H9 (cell line): Measurements from ENCODE around the gene ZNF169. TPM values are rescaled to one million over a fixed set of nuclear protein-coding genes. Genes with fewer than 3 reads are reported as not detected.
"Not testable (repeated sequence)": the region's sequence is repeated elsewhere in the genome, so short reads cannot be mapped to it uniquely, and the experiment has no call there.

Experiments used
- DNase-seq: peaks from one replicate; pipeline ENCODE4 v3.0.0-alpha.2; 2017
- H2AFZ ChIP-seq: one replicate; pipeline ENCODE4 v1.6.1; 2013; ENCODE audit warnings: mild to moderate bottlenecking, low read length, control low read depth, moderate library complexity
- H2AK5ac ChIP-seq: 2 replicates; pipeline ENCODE4 v1.6.1; 2013; ENCODE audit warnings: low read length, control low read depth, mixed read lengths; ENCODE audit not compliant: insufficient read length
- H2BK120ac ChIP-seq: one replicate; pipeline ENCODE4 v1.6.1; 2013; ENCODE audit warnings: low read depth, mild to moderate bottlenecking, low read length, control low read depth, inconsistent platforms; ENCODE audit not compliant: poor library complexity, severe bottlenecking
- H2BK12ac ChIP-seq: 2 replicates; pipeline ENCODE4 v1.6.1; 2013; ENCODE audit warnings: low read length, control low read depth, mixed read lengths, low read depth; ENCODE audit not compliant: insufficient read length
- H2BK15ac ChIP-seq: 2 replicates; pipeline ENCODE4 v1.6.1; 2013; ENCODE audit warnings: low read depth, low read length, control low read depth
- H2BK20ac ChIP-seq: one replicate; pipeline ENCODE4 v1.6.1; 2013; ENCODE audit warnings: low read depth, mild to moderate bottlenecking, low read length, control low read depth, inconsistent platforms; ENCODE audit not compliant: poor library complexity, severe bottlenecking
- H2BK5ac ChIP-seq: 2 replicates; pipeline ENCODE4 v1.6.1; 2013; ENCODE audit warnings: low read length, control low read depth, mixed read lengths; ENCODE audit not compliant: insufficient read length
- H3K14ac ChIP-seq: 2 replicates; pipeline ENCODE4 v1.6.1; 2013; ENCODE audit warnings: low read length, control low read depth; ENCODE audit not compliant: insufficient read depth
- H3K18ac ChIP-seq: 2 replicates; pipeline ENCODE4 v1.6.1; 2013; ENCODE audit warnings: low read depth, mild to moderate bottlenecking, mixed read lengths, low read length, control low read depth; ENCODE audit not compliant: insufficient read length
- H3K23ac ChIP-seq: 2 replicates; pipeline ENCODE4 v1.6.1; 2013; ENCODE audit warnings: low read length, control low read depth, mixed read lengths, low read depth; ENCODE audit not compliant: insufficient read length
- H3K23me2 ChIP-seq: 2 replicates; pipeline ENCODE4 v1.6.1; 2013; ENCODE audit warnings: low read depth, mild to moderate bottlenecking, mixed read lengths, low read length, control low read depth; ENCODE audit not compliant: insufficient read length, poor library complexity, severe bottlenecking
- H3K27ac ChIP-seq: 2 replicates; pipeline ENCODE4 v1.5.1; 2013; ENCODE audit warnings: low read length, control low read depth, mixed read lengths, low read depth; ENCODE audit not compliant: insufficient read length
- H3K27me3 ChIP-seq: 2 replicates; pipeline ENCODE4 v1.6.1; 2013; ENCODE audit warnings: low read length, control low read depth, inconsistent platforms; ENCODE audit not compliant: insufficient read depth
- H3K4ac ChIP-seq: 2 replicates; pipeline ENCODE4 v1.6.1; 2013; ENCODE audit warnings: low read depth, mild to moderate bottlenecking, control low read depth, inconsistent platforms, low read length, moderate library complexity
- H3K4me1 ChIP-seq: 2 replicates; pipeline ENCODE4 v1.6.1; 2013; ENCODE audit warnings: low read length, control low read depth, inconsistent platforms; ENCODE audit not compliant: insufficient read depth
- H3K4me2 ChIP-seq: 2 replicates; pipeline ENCODE4 v1.6.1; 2013; ENCODE audit warnings: low read length, control low read depth, mixed read lengths; ENCODE audit not compliant: insufficient read length, insufficient read depth
- H3K56ac ChIP-seq: 2 replicates; pipeline ENCODE4 v1.6.1; 2013; ENCODE audit warnings: low read depth, mild to moderate bottlenecking, mixed read lengths, low read length, control low read depth; ENCODE audit not compliant: insufficient read length
- H3K79me1 ChIP-seq: 2 replicates; pipeline ENCODE4 v1.6.1; 2013; ENCODE audit warnings: low read depth, mild to moderate bottlenecking, moderate library complexity, low read length, control low read depth, inconsistent platforms; ENCODE audit not compliant: insufficient read depth, poor library complexity, severe bottlenecking
- H3K79me2 ChIP-seq: 2 replicates; pipeline ENCODE4 v1.6.1; 2013; ENCODE audit warnings: low read length, control low read depth, inconsistent platforms; ENCODE audit not compliant: insufficient read depth
- H3K9ac ChIP-seq: 2 replicates; pipeline ENCODE4 v1.6.1; 2013; ENCODE audit warnings: low read length, control low read depth, mixed read lengths; ENCODE audit not compliant: insufficient read length; ENCODE audit errors: extremely low read depth
- H3K9me3 ChIP-seq: one replicate; pipeline ENCODE4 v1.6.1; 2013; ENCODE audit warnings: low read depth, low read length, inconsistent platforms; ENCODE audit not compliant: control insufficient read depth
- H3T11ph ChIP-seq: one replicate; pipeline ENCODE4 v1.6.1; 2013; ENCODE audit warnings: mild to moderate bottlenecking, low read length, control low read depth, inconsistent platforms
- H4K20me1 ChIP-seq: one replicate; pipeline ENCODE4 v1.6.1; 2013; ENCODE audit not compliant: control insufficient read depth, insufficient read length, insufficient read depth
- H4K5ac ChIP-seq: 2 replicates; pipeline ENCODE4 v1.6.1; 2013; ENCODE audit warnings: low read depth, mild to moderate bottlenecking, mixed read lengths, low read length, control low read depth; ENCODE audit not compliant: insufficient read length
- H4K8ac ChIP-seq: replicated peaks from 2 replicates; pipeline ENCODE4 v1.6.1; 2013; ENCODE audit warnings: low read length, control low read depth, mixed read lengths, low read depth; ENCODE audit not compliant: insufficient read length
- H4K91ac ChIP-seq: 2 replicates; pipeline ENCODE4 v1.6.1; 2013; ENCODE audit warnings: low read depth, mild to moderate bottlenecking, moderate library complexity, mixed read lengths, low read length, control low read depth; ENCODE audit not compliant: insufficient read length
- H3K27ac Mint-ChIP-seq, 3 experiments: 2 replicates in 2 of 3; 3 replicates in 1 of 3; pipeline ENCODE4 v1.8.0; 2020 to 2021; ENCODE audit warnings: mixed read lengths in 3 of 3, mild to moderate bottlenecking in 1 of 3, moderate library complexity in 1 of 3
- H3K27me3 Mint-ChIP-seq: 2 replicates; pipeline ENCODE4 v1.8.0; 2021; ENCODE audit warnings: low read depth, mild to moderate bottlenecking, moderate library complexity, mixed read lengths
- H3K36me3 Mint-ChIP-seq, 3 experiments: 2 replicates in 2 of 3; 3 replicates in 1 of 3; pipeline ENCODE4 v1.8.0; 2020 to 2021; ENCODE audit warnings: low read depth in 3 of 3, mixed read lengths in 3 of 3; ENCODE audit not compliant: insufficient read depth in 1 of 3
- H3K4me1 Mint-ChIP-seq, 2 experiments: 2 replicates each; pipeline ENCODE4 v1.8.0; 2020; ENCODE audit warnings: mixed read lengths in 2 of 2
- H3K4me3 Mint-ChIP-seq, 2 experiments: 2 replicates in 1 of 2; 3 replicates in 1 of 2; pipeline ENCODE4 v1.8.0; 2020 to 2021; ENCODE audit warnings: mild to moderate bottlenecking in 2 of 2, mixed read lengths in 2 of 2, moderate library complexity in 1 of 2
- H3K9me3 Mint-ChIP-seq, 2 experiments: 2 replicates in 1 of 2; 3 replicates in 1 of 2; pipeline ENCODE4 v1.8.0; 2020; ENCODE audit warnings: mild to moderate bottlenecking in 2 of 2, mixed read lengths in 2 of 2, moderate library complexity in 1 of 2
- WGBS: extraction: QIAGEN DNeasy Blood & Tissue Kit; methylation state at CpG from one replicate; pipeline ENCODE4 v1.1.7; 2013; ENCODE audit warnings: missing lambda C conversion rate, low lambda C conversion rate, mixed read lengths; ENCODE audit not compliant: insufficient read length; ENCODE audit errors: extremely low coverage; 5-methylcytosine and 5-hydroxymethylcytosine counted together
- total RNA-seq: library from RNA; stranded (reverse); gene quantifications from 2 replicates; pipeline ENCODE4 v1.2.1, GENCODE V29; 2021

The ZNF169 gene
- total RNA-seq, 1 experiment from 2014 or later = 4.8 TPM

- not testable (repeated sequence) for H2BK5ac ChIP-seq, H4K20me1 ChIP-seq, H2BK15ac ChIP-seq, H3T11ph ChIP-seq, H3K36me3 Mint-ChIP-seq, H3K79me2 ChIP-seq, H3K4me1 ChIP-seq, H3K23me2 ChIP-seq, H3K9ac ChIP-seq, H3K4me1 Mint-ChIP-seq, H3K27me3 ChIP-seq, H4K91ac ChIP-seq, H3K4me2 ChIP-seq, H3K18ac ChIP-seq, H3K4ac ChIP-seq, H2BK120ac ChIP-seq, H3K4me3 Mint-ChIP-seq, H3K9me3 Mint-ChIP-seq, H3K56ac ChIP-seq, H4K5ac ChIP-seq, H3K79me1 ChIP-seq, H2BK20ac ChIP-seq, H2AFZ ChIP-seq, H3K14ac ChIP-seq, DNase-seq, H3K27me3 Mint-ChIP-seq, H2BK12ac ChIP-seq, H3K27ac ChIP-seq, H3K27ac Mint-ChIP-seq, H3K9me3 ChIP-seq, H2AK5ac ChIP-seq, H3K23ac ChIP-seq, H4K8ac ChIP-seq
- no CpG with 5 or more reads among the region's 2 CpGs for WGBS
Measured at GRCh38 chr9:94341703-94342102, 82.6 kb downstream of the ZNF169 start.

- H3K27ac Mint-ChIP-seq, H3K79me1 ChIP-seq, H3K27me3 Mint-ChIP-seq, H2BK120ac ChIP-seq, H3K4me1 Mint-ChIP-seq, H3K4ac ChIP-seq, DNase-seq, H4K5ac ChIP-seq, H3K23me2 ChIP-seq, H3K27me3 ChIP-seq, H3K14ac ChIP-seq, H4K20me1 ChIP-seq, H3T11ph ChIP-seq, H3K4me2 ChIP-seq, H2BK5ac ChIP-seq, H4K91ac ChIP-seq, H2AK5ac ChIP-seq, H3K9ac ChIP-seq, H3K56ac ChIP-seq, H2AFZ ChIP-seq, H3K9me3 Mint-ChIP-seq, H2BK20ac ChIP-seq, H3K9me3 ChIP-seq, H2BK12ac ChIP-seq, H3K4me1 ChIP-seq, H2BK15ac ChIP-seq, H3K27ac ChIP-seq, H3K36me3 Mint-ChIP-seq, H3K79me2 ChIP-seq, H3K18ac ChIP-seq, H3K23ac ChIP-seq, H3K4me3 Mint-ChIP-seq, H4K8ac ChIP-seq: not testable (repeated sequence)
- no CpG with 5 or more reads among the region's 16 CpGs for WGBS
Measured at GRCh38 chr9:94347451-94347850, 88.4 kb downstream of the ZNF169 start.
